TTC549 (cell line): ENCODE measurements around the gene PBOV1.

Experiments
- FAIRE-seq: peaks from 2 replicates; lab custom pipeline; 2012; peaks lifted over from hg19 to GRCh38; lab: Jason Lieb, UNC

PBOV1 gene

GRCh38 chr6:138218449-138218848 lies at the start of gene PBOV1:
Gene PBOV1 (minus strand): TSS chr6:138218491. CDS start chr6:138218395, 96 bp downstream.
- no peak for FAIRE-seq

DNA sequence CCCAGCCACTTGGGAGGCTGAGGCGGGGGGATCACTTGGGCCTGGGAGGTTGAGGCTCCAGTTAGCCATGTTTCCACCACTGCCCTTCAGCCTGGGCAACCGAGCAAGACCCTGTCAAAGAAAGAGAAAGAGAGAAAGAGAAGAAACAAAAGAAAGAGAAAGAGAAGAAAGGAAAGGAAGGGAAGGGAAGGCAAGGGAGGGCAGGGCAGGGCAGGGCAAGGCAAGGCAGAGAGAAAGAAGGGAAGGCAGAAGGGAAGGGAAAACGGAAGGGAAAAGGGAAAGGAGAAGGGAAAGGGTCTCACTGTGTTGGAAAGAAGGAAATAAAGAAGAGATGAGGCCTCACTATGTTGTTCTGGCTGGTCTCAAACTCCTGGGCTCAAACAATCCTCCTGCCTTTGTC lies 47.8 kb upstream of the PBOV1 start:
- no peak for FAIRE-seq

DNA sequence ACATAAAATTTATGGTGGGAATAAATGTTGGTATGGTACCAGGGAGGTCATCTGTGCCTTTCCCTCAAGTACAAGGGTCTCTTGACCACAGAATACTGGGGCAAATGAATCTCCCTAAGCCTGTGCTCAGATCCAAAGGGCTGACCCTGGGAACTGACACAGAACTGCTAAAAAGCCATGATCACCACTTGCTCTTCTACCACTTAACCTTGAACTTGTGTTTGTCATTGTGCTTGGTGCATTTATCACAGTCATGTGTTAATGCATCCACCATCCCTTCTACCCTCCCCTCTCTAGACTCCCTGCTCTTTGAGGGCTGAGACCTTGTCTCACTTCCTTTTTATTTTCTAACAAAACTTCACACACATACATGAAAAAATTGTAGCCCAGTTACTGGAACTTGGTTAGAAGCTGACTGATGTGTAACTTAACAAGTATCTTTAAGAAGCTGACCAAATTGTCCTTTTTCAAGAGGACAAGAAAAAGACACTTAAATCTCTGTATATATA lies 46.1 kb upstream of the PBOV1 start:
- no peak for FAIRE-seq

- no peak for FAIRE-seq
Observed at GRCh38 chr6:138263963-138264362, 45.7 kb upstream of the PBOV1 start.

DNA sequence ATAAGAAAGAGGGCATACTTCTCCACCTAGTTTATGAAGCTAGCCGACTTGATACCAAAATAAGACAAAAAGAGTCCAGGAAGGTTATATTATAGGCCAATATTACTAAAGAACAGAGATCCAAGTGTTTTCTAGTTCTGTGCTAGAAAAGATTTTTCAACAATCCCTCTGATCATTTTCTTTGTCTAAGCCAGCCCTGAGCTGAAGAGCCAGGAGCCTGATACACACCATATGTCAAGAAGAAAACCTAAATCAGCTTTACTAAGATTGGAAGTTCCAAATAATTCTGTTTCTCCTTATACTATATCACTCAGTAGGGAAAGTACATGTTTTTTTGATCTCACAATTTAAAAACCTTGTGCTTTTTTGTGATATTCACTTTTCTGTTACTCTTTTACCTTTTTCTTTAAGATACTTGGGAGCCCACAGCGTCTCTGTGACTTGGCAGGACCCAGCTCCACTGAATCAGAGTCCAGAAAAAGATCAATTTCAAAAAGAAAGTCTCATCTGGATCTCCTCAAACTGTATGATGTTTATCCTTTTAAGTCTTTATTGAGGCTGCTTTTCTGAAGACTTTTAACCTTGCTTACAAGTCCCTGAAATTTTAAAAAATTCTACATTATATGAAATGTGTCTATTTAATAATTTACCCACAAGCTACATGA lies 43.0 kb upstream of the PBOV1 start:
- no peak for FAIRE-seq

DNA sequence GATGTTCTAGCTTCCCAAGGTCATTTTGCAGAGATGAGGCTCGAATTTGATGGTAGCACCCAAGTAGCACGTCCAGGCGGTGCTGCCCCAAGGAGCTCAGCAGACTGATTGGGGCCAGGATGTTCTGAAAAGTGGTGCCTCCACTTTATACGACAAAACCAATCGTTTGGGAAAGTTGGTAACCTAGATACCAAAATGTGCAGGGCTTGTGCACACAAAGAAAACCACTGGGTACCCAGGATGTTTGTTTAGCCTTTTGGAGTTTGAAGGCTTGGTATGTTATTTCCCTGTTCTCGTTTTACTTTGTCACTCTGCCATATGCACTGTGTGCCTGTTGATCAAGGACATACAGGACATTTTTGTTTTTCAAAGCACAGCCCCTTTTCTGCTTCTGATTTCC lies 40.7 kb upstream of the PBOV1 start:
- no peak for FAIRE-seq

DNA sequence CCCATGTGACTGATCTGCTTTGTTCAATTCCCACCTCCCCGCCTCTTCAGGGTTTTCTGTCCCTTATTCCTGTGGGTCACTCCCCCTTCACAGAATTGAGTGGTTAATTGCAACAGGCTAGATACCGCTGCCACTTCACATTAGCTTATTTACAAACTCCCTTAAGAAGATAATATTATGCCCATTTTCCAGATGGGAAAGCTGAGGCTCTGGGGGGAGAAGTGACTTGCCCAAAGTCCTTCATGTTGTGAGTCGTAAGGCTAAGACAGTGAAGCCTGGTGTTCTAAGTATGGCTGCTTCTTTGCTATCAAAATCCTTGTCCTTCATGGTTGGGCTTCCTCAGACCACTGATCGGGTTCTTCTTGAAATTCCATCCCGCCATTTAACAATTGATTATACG lies 39.9 kb upstream of the PBOV1 start:
- FAIRE-seq = no peak

DNA sequence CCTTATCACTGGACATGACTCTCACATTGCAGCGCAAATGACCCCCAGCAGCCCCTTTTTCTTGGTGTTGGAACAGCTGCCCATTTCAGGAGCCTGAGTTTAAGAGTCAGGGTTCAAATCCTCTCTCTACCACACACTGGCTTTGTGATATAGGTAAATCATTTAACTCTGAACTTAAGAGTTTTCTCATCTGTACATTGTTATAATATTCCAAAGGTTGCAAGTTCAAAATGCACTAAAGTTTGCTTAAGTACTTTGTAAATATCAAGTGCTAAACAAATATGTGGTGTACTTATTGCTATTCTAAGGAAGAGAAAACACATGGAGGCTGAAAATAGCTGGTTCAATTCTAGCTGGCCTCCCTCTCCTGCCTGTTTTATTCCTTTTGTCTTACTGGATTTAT lies 39.3 kb upstream of the PBOV1 start:
- FAIRE-seq = no peak

GRCh38 chr6:138255443-138255842 lies 37.2 kb upstream of the PBOV1 start:
- FAIRE-seq = no peak

DNA sequence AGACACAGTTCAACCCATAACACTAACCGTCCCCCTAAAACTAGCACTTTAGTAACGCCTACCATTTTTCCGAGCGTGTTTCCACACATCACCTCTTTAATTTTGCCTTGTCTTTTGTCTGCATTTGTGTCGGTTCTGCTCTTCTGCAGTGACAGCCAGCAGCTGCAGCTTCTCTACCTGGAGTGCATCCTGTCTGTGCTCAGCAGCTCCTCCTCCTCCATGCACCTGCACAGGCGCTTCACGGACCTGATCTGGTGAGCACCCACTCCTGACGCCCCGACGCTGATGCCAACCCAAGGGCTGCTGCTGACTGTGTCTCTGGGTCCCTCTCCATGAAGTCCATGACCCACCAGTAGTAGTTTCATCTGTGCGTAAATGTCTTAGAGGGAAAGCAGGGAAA lies 35.4 kb upstream of the PBOV1 start:
- no peak for FAIRE-seq

DNA sequence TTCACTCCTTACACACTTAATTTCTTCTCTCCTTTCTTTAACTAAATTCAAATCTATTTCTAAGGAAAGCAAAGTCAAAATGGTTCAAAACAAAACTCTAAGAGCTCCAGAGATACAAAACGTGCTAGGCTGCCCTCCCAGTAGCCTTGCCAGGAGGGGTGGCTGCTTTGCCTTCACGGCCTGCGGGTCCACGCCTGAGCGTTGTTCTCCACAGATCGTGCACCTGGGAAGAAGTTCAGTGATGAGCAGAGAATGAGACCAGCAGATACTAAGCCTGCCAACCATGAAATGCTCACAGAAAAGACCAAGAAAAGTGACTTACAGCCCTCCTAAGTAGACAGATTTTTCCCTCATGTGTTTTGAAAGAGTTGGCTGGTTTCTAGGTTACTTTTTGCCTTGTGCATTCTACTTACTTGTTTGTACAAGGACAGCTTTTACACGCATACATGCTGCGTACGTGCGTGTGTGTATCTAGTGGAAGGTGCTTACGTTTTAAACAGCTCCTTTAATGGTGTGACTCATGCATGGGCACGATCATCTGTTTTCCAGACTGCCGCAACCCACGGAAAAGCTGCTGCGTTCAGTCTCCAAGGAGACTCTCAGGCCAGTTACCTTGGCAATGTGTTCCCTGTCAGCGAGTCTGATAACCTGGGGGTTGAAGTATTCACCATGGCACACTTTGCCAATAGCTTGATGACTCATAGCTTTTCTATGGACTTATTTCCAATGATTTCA lies 32.4 kb upstream of the PBOV1 start:
- FAIRE-seq = no peak

DNA sequence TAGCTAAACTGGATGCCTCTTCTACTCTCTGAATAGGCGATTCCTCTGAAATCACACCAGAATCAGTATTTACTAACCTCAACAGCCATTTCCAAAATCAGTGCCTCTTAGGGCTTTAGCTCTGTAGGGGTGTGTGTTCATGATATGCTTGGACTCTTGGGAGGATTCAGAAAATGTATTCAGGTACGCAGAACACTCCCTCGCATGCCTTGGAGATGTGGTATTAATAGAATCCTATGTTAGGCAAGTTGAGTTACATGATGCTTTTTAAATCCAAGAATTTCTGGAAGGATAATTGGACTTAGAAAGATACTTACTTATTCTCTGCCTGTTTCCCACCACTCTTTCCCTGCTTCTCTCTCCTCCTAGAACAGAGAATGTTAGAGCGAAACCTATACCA lies 31.8 kb upstream of the PBOV1 start:
- no peak for FAIRE-seq

- no peak for FAIRE-seq
Observed at GRCh38 chr6:138248878-138249277, 30.6 kb upstream of the PBOV1 start.

GRCh38 chr6:138248011-138248410 lies 29.7 kb upstream of the PBOV1 start:
- FAIRE-seq = no peak

GRCh38 chr6:138246650-138247440 lies 28.6 kb upstream of the PBOV1 start:
- no peak for FAIRE-seq

DNA sequence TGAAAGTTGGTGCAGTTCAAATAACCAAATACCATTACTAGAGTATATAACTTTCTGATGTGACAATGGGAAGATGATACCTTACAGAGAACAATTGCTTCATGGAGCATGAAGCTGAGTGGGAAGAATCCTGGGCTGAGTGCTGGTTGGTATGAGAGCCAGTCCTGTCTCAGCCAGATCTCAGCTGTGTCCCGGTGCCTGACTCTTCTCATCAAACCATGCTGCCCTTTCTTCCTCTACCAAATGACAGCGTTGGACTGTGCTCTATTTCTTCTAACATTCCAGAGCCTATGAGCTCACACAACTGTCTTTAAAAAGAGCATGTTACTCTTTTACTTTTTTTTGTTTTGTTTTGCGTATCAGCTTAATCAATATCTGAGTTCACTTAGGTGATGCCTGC lies 27.5 kb upstream of the PBOV1 start:
- FAIRE-seq = no peak

GRCh38 chr6:138242987-138243592 lies 24.8 kb upstream of the PBOV1 start:
- FAIRE-seq = no peak

- no peak for FAIRE-seq
Observed at GRCh38 chr6:138241934-138242333, 23.6 kb upstream of the PBOV1 start.

- no peak for FAIRE-seq
Observed at GRCh38 chr6:138241381-138241780, 23.1 kb upstream of the PBOV1 start.

- no peak for FAIRE-seq
Observed at GRCh38 chr6:138240476-138241245, 22.4 kb upstream of the PBOV1 start.

DNA sequence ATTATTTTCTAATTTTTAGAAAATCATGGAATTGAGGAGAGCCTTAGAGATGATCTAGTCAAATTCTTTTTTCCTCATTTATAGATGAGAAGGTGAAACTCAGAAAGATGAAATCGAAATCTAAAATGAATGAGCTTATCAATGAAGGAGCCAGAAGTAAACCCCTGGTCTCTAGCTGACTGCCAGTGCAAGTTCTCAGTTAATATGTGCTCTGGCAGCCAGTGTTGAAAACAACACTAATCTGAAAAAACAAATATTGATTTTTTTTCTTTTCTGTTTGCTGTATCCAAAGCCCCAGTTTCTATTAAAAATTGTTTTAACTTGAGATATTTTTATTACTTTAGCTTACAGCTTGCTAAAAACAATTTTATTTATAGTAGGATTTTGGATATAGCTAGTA lies 21.5 kb upstream of the PBOV1 start:
- no peak for FAIRE-seq

DNA sequence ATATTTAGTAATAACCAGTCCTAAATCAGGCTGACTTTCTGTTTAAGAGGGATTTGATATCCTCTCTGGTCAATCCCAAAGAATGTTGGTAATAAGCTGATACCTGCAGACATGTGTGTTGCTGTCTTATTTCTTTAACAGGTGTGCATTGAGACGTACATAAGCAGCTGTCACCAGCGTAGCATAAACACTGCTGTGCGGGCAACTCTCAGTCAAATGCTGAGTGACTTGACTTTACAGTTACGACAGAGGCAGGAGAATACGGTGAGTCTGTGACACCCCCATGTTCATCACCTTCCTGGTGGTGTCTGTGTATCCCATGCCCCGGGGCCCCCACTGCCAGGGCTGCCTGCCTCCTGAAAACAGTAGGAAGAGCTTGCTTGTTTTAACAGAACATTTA lies 20.1 kb upstream of the PBOV1 start:
- FAIRE-seq = no peak
